Uterus (tissue), 4 donors: ENCODE data around the gene HSDL2. TPM values are rescaled to one million over a fixed set of nuclear protein-coding genes. Genes with fewer than 3 reads are reported as not detected.
"Not testable (repeated sequence)": the region's sequence is repeated elsewhere in the genome, so short reads cannot be mapped to it uniquely, and the experiment has no call there.

Experiments
- DNase-seq, 2 donors: peaks; one replicate each; pipeline ENCODE4 v3.0.0-alpha.2; 2019 to 2020
- H3K27ac ChIP-seq, 2 donors: fragments of 200-600 bp; sonication (generic); 1 replicate in 1 of 2; 2 replicates in 1 of 2; pipeline ENCODE4 v1.5.1; 2016 to 2018
- H3K27me3 ChIP-seq, 2 donors: fragments of 200-600 bp; sonication (generic); one replicate each; pipeline ENCODE4 v1.5.1; 2018 to 2019; ENCODE audit warnings: control low read depth in 1 of 2
- H3K36me3 ChIP-seq, 2 donors: fragments of 200-600 bp; sonication (generic); one replicate each; pipeline ENCODE4 v1.5.1; 2019; ENCODE audit warnings: control low read depth in 1 of 2
- H3K4me1 ChIP-seq, 2 donors: fragments of 200-600 bp; sonication (generic); one replicate each; pipeline ENCODE4 v1.5.1; 2018 to 2019; ENCODE audit warnings: control low read depth in 1 of 2
- H3K4me3 ChIP-seq, 2 donors: fragments of 200-600 bp; sonication (generic); 1 replicate in 1 of 2; 2 replicates in 1 of 2; pipeline ENCODE4 v1.5.1; 2018 to 2019; ENCODE audit warnings: mild to moderate bottlenecking in 1 of 2
- H3K9me3 ChIP-seq, 2 donors: fragments of 200-600 bp; sonication (generic); one replicate each; pipeline ENCODE4 v1.5.1; 2019; ENCODE audit warnings: control low read depth in 1 of 2
- POLR2A ChIP-seq, 2 donors: fragments of 450-650 bp; IDR thresholded peaks; one replicate each; pipeline ENCODE4 v1.6.1; 2016; ENCODE audit warnings: antibody characterized with exemption in 2 of 2, mild to moderate bottlenecking in 1 of 2, moderate library complexity in 1 of 2
- intact Hi-C: fragments of 100-400 bp; cut with DNase I; formaldehyde crosslinking; loops from one replicate; pipeline ENCODE4 v1.15.1; 2023; ENCODE audit warnings: low total_unique reads
- total RNA-seq, 4 donors: library from RNA; depleted of rRNA in 3 of 4; stranded (reverse); fragments of >200 nt in 3 of 4; gene quantifications; one replicate each; pipeline versions ENCODE4 v1.1.0 to v1.2.4, GENCODE V29; 2014 to 2023
- TF ChIP-seq, protein P1 (sequence below), 4 experiments: fragments of 200-600 bp in 2 of 4; fragments of 450-650 bp in 2 of 4; sonication (generic) in 2 of 4; IDR thresholded peaks; one replicate each; pipeline ENCODE4 v1.5.1; 2016 to 2019; ENCODE audit warnings: antibody characterized with exemption in 4 of 4, mild to moderate bottlenecking in 2 of 4, moderate library complexity in 1 of 4
- donor health status: DM: yes; HTN: yes; CAD: no.

The HSDL2 gene
- total RNA-seq, 4 donors from 2014 or later, result 12.6 to 55.1 (median 39.1) TPM

GRCh38 chr9:112507001-112507680 is 127.2 kb downstream of the HSDL2 start:
- intact Hi-C loops, result no loop called here
- Histone ChIP-seq H3K4me1 (no peaks in the 10 kb centered on the region), H3K9me3 (no peaks in the 10 kb centered on the region)

GRCh38 chr9:112508377-112508776 is 128.5 kb downstream of the HSDL2 start:
- TF ChIP-seq, protein P1, sequence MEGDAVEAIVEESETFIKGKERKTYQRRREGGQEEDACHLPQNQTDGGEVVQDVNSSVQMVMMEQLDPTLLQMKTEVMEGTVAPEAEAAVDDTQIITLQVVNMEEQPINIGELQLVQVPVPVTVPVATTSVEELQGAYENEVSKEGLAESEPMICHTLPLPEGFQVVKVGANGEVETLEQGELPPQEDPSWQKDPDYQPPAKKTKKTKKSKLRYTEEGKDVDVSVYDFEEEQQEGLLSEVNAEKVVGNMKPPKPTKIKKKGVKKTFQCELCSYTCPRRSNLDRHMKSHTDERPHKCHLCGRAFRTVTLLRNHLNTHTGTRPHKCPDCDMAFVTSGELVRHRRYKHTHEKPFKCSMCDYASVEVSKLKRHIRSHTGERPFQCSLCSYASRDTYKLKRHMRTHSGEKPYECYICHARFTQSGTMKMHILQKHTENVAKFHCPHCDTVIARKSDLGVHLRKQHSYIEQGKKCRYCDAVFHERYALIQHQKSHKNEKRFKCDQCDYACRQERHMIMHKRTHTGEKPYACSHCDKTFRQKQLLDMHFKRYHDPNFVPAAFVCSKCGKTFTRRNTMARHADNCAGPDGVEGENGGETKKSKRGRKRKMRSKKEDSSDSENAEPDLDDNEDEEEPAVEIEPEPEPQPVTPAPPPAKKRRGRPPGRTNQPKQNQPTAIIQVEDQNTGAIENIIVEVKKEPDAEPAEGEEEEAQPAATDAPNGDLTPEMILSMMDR (IDR thresholded peaks at IDR 0.05), result no peak
- TF ChIP-seq POLR2A (IDR thresholded peaks at IDR 0.05), result no peak
- intact Hi-C loops, result no loop called here
- Histone ChIP-seq H3K36me3 (no peaks in the 10 kb centered on the region), H3K9me3 (no peaks in the 10 kb centered on the region), H3K27me3 (no peaks in the 10 kb centered on the region), H3K4me1 (no peaks in the 10 kb centered on the region), H3K4me3 (no peak overlapping the region), H3K27ac (no peak overlapping the region)
- DNase-seq, result no peak

More at GRCh38 chr9:112507001-112507680, 127.2 kb downstream of the HSDL2 start:
- TF ChIP-seq POLR2A (IDR thresholded peaks at IDR 0.05), result no peak
- TF ChIP-seq, protein P1 (IDR thresholded peaks at IDR 0.05), result no peak
- Histone ChIP-seq H3K4me3 (no peak overlapping the region), H3K27ac (no peak overlapping the region), H3K27me3 (no peaks in the 10 kb centered on the region), H3K36me3 (no peaks in the 10 kb centered on the region)
- no peak for DNase-seq

GRCh38 chr9:112512377-112512776 is 132.5 kb downstream of the HSDL2 start:
- H3K36me3 ChIP-seq, H3K4me1 ChIP-seq, DNase-seq, H3K27me3 ChIP-seq, intact Hi-C loops, H3K4me3 ChIP-seq, H3K9me3 ChIP-seq, H3K27ac ChIP-seq: not testable (repeated sequence)

GRCh38 chr9:112516769-112517168 is 136.9 kb downstream of the HSDL2 start:
- no peak overlapping the region for H3K27ac ChIP-seq
- H3K27me3 ChIP-seq, result no peaks in the 10 kb centered on the region
- H3K9me3 ChIP-seq, result no peaks in the 10 kb centered on the region
- H3K36me3 ChIP-seq, result no peaks in the 10 kb centered on the region
- H3K4me1 ChIP-seq, result no peaks in the 10 kb centered on the region
- TF ChIP-seq POLR2A (IDR thresholded peaks at IDR 0.05), result no peak
- TF ChIP-seq, protein P1 (IDR thresholded peaks at IDR 0.05), result no peak
- DNase-seq, result no peak
- no peak overlapping the region for H3K4me3 ChIP-seq
- intact Hi-C loops, result no loop called here

DNA sequence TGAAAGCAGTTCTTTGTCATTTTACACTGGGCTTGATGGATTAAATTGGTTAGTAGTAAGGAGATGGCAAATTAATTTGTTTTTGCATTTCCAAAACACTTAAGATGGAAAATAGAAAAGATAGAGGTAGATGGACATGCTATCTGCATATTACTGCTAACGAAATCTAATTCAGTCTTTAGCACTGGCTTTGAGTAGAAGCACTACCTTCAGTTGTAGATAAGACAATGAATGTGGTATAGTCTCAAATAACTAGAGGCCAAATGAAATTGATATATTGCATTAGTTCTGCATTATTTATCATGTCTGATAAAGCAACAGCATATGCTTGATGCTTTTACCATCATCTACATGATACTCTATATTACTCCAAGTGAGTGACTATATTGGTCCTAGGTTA is 140.2 kb downstream of the HSDL2 start:
- no peak overlapping the region for H3K4me3 ChIP-seq
- H3K27ac ChIP-seq, result no peak overlapping the region
- H3K27me3 ChIP-seq, result no peaks in the 10 kb centered on the region
- intact Hi-C loops, result no loop called here
- no peaks in the 10 kb centered on the region for H3K36me3 ChIP-seq
- DNase-seq, result no peak
- H3K9me3 ChIP-seq, result no peaks in the 10 kb centered on the region
- TF ChIP-seq, protein P1 (IDR thresholded peaks at IDR 0.05), result no peak
- no peak for TF ChIP-seq POLR2A (IDR thresholded peaks at IDR 0.05)
- H3K4me1 ChIP-seq, result no peaks in the 10 kb centered on the region
